ENCODE results near the gene CLDN10.

Gene CLDN10

DNA sequence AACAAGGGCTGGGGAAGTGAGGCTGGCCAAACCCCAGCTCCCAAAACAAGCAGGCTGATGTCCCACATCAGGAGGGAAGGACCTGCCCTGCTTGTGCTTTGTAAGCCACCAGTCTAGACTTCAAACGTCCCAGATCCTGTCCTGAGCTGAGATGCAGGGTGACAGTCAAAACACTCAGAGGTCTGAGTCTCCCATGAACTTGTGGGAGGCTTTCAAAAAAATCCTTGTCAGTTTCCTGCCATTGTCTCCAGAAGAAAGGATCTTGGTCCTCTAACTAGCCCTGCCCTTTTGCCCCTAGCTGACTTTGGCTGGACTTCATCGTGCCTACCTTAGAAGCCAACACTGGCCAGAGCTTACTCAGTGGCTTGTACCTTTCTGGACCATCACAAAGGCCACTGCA lies 48.7 kb downstream of the CLDN10 start:
- DNase-seq (ENCODE audit: low read depth, low spot score) = no peak

DNA sequence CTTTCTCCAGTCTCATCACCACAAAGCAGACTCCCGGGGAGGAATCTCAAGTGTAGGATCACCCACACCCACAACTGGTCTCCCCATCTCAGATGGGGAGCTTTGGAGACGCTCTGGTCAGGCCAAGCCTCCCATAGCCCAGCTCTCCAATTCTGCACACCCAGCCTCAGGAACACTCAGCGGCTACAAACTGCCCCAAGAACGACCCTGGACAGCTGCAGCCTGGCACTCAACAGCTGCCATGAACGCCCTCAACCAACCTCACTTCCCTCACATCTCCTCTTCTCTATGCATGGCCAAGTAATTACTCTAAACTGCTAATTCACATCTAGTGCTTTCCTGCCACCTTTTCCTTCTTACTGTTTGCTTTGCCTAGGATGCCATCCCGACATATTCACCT lies 49.4 kb downstream of the CLDN10 start:
- DNase-seq (ENCODE audit: low read depth, low spot score) = no peak

DNA sequence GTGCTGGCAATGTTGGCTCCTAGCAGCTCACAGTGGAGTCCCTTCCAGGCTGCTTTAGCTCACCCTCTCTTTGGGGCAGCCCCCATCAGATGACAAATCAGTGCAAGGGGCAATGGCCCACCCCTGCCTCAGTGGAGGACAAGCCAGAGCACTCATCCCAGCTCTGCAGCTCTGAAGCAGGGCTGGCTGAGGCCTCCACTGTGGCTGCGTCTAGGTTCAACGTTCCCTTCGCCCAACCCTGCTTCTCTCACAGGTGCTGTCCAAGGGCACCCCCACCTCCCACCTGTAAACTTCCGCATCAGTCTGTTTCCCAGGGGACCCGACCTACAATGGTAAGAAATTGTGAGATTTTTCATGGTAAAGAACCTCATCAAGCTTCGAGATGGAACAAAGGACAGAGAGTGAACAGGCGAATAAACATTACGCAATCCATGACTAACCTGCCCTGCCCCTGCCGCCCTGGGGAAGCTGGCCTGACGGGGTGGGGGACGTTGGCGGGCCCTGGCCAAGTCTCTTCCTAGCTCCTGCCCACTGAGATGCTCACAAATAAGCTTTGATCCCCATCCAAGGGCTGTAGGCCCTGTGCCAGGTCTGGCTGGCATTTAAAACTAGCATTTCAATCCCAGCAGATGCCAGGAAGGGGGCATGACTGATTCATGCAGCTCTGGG lies 51.5 kb downstream of the CLDN10 start:
- DNase-seq (ENCODE audit: low read depth, low spot score) = no peak

DNA sequence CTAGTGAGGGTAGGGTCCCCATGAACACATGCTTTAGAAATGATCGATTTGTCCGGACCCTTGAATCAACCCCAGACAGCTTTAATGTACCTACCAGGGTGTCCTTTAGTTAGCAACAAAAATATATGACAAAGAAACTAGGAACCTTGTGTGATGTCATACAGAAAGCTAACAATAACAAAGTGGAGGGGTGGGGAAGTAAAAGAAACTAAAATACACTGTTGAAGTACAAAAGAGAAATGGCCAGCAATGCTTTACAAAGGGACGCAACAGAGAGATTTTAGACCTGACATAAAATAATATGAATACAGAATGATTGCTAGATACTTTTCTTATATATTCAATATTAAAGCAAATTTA lies 52.0 kb downstream of the CLDN10 start:
- DNase-seq (ENCODE audit: low read depth, low spot score) = no peak

DNA sequence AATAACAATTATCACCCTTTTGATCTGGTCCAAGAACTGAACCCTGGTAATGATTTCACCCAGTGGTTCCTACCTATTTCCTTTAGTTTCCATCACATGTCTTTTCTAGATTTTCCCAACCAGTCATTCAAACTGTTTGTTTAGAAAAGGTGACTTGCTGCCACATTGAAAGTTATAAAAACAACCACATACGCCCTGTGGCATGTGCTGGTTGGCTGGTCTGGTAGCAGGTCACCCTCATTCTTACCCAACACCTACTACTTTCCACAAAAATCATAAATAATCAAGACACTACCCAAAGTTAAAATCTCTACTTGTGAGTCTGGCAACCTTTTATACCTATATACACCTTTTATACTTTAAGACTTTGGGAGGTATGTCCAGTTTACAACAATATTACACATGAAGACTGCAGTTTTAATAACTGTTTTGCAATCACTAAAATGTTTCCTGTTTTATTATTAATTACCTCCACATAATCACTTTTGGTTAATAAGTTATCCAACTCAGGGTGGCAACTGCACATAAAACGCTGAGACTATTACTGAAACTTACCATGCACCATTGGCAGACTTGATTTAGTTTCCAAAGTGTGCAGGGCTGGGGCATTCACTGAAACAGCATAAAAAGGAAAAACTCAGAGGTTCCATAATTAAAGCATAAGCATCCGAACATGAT lies 53.1 kb downstream of the CLDN10 start:
- DNase-seq (ENCODE audit: low read depth, low spot score) = no peak

DNA sequence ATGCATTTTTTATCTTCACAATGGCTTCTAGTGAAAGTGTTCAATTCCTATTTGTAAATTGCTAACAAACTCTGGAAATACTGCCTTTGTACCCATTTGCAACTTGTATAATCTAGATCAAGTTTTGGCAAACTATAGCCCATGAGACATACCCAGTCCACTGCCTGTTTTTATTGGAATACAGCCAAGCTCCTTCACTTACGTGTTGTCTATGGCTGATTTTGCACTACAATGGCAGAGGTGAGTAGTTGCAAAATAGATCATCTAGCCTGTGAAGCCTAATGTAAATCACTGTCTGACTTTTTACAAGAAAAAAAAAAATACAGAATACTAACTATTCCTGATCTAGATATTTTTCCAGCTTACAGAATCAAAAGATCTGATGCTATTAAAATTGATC lies 54.8 kb downstream of the CLDN10 start:
- DNase-seq (ENCODE audit: low read depth, low spot score) = no peak

DNA sequence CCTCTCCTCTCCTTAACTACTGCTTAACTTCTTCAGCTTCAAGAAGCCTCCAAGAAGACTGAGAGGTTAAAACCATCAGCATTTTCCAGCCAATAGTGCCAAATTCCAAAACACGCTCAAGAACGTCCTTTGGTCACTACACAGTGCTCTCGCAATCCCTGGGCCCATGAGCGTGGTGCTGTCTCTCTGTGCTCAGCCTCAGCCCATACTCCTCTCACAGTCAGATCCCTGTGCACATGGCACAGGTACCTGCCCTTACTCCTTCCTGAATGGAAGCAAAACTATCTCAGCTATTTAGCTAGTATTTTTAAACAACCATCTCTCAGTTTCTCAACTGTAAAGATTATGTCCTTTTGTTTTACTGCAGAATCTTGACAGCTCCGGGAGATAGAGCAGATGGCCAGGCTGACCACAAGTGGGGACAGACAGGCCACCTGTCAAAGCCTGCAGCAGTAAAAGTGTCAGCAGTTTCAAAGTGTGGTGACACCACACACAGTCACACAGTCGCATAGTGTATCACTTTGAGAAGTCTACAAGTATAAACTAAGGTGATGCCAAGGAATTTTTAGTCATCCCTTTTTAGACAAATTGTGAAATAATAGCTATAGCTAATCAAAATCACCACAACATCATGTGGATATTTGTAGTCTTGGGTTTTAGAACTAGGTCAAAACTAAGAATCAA lies 56.3 kb downstream of the CLDN10 start:
- no peak for DNase-seq (ENCODE audit: low read depth, low spot score)

DNA sequence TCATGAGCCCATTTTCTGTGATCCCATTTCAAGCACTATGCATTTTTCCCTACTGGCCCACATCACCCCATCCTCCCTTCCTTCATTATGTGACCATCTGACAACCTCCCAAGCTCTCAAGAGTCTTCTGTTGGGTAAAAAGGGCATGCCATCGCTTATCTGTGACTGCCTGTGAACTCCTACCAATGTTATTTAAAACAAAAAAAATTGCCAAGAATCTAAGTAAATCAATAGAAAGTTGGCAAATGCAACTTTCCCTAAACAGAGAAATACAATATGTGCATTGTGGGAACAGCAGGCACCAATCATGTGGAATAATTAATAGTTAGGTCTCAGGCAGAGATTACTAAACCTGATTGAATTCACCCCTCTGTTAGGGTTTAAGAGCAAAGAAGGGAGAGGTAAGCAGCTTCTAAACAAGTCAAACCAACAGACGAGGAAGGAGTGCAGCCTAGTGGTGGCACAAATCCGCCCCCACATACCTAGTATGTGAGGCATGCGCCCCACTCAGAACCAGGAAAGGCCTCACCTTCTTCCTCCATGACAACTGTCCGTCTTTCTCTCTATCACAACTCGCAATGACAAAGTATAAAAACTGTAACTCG lies 62.2 kb downstream of the CLDN10 start:
- no peak for DNase-seq (ENCODE audit: low read depth, low spot score)

DNA sequence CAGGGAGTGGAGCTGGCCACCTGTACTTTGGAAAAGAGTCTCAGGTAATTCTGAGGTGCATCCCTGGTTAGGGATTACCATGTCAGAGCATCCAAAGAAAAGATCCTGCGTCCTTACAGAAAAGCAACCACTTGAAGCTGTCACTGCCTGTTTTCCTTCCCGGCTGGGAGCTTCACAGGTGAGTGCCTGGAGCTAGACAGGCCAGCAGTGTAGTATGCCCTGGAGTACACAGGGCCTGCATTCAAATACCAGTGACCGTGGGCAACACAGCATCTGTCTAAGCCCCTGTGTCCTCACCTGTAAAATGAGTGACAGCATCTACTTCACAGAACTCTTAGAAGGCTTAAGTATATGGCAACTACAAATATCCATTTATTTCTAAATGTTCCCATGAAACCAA lies 63.0 kb downstream of the CLDN10 start:
- DNase-seq (ENCODE audit: low read depth, low spot score) = no peak

DNA sequence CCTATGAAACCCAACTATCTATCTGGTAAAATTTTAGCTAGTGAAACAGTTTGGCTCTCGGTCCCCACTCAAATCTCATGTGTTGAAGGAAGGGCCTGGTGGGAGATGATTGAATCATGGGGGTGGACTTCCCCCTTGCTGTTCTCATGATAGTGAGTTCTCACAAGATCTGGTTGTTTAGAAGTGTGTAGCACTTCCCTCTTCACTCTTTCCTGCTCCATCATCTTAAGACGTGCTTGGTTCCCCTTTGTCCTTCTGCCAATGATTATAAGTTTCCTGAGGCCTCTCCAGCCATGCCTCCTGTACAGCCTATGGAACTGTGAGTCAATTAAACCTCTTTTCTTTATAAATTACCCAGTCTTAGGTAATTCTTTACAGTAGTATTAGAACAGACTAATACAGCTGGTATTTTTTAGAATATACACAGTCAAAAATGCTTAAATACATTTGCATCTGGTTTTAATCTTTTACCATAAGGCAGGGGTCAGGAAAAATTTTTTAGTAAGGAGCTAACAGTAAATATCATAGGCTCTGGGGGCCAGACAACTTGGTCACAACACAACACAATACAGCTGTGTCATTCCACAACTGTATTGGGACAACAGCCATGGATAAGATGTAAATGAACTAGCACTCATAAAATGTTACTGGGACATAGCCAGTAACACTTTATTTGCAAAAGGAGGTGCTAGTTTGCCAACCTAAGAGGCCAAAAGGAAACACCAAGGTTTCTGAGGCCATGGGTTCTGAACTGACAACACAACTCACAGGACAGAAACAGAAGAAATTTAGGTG lies 67.7 kb downstream of the CLDN10 start:
- no peak for DNase-seq (ENCODE audit: low read depth, low spot score)

DNA sequence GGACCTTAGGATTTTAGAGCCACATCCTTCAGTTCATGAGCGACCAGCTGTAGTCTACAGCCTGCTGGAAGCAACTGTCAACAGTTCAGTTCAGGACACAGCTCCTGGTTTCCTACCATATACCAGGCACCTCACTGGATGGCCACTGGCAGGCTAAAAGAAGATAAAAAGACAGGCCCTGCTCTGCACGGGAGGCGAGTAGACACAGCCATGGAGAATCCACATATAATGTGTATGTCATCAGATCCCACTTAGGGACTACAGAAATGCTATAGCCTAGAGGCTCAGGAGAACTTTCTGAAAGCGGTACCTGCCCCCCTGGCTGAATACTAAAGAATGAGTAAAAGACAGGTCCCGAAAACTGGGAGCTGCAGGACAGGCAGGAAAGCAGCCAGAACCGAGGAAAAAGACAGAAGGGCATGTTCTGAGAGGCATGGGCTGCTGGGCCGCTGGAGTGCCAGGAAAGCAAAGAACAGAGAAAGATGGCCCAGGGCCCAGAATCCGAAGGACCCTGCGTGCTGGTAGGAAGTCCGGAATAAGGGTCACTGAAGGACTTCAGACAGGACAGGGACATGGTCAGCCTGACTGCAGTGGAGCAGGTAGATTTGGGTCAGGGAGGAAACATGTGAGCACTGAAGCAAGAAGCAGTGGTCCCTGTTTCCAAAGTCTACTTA lies 68.4 kb downstream of the CLDN10 start:
- no peak for DNase-seq (ENCODE audit: low read depth, low spot score)

DNA sequence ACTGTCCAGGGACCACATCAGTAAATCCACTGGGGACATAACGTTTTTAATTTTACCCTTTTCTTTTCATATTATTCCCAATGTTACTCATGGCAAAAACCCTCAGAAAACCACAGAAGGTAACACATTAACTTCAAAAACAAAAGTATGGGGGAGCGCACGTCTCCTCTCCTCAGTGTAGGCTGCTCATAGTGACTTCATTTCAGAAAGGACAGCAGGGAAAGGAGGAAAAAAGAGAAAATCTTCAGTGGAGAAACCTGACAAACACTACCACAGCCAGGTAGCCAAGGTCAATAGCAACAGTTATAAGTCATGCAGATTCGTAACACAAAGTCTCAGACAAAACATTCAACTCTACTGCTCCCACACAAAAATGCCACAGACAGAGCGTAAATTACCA lies 70.6 kb downstream of the CLDN10 start:
- no peak for DNase-seq (ENCODE audit: low read depth, low spot score)

DNA sequence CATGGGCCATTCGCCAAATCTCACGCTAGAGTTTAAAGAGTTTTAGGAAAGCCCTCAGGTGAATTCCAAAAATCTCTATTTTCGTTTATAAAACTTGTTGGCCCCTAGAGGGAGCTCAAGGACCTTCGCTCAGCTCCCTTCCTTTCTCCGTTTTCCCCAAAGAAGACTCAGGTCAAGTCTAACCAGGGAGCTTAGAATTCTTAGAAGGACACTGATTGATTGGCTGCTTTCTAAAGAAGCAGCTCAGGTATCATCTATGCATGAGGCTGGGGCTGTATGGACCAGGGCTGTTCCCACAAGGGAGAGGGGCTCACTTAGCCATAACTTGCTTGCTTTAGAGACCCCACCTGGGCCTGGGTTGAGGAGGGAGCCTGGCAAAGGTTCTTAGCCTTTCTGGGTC lies 71.5 kb downstream of the CLDN10 start:
- DNase-seq (ENCODE audit: low read depth, low spot score) = no peak

DNA sequence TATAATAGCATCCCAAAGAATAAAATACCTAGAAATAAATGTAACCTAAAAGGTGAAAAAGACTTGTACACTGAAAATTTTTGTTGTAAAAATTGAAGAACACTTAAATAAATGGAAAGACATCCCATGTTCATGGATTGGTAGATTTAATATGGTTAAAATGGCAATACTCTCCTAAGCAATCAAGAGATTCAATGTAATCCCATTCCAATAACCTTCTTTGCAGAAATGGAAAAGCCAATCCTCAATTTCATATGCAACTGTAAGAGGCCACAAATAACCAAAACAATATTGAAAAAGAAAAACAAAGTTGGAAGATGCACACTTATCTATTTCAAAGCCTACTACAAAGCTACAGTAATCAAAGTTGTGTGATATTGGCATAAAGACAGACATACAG lies 74.2 kb downstream of the CLDN10 start:
- DNase-seq (ENCODE audit: low read depth, low spot score) = no peak

DNA sequence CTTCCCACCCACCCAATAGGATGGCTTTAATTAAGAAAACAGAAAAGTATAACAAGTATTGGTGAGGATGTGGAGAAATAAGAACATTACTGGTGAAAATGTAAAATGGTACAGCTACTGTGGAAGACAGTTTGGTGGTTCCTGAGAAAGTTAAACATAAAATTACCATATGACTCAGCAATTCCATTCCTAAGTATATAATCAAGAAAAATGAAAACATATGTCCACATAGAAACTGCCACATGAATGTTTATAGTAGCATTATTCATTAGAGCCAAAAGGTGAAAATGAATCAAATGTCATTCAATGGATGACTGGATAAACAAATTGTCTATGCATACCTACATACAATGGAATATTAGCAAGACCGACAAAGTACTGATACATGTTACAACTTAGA lies 75.1 kb downstream of the CLDN10 start:
- DNase-seq (ENCODE audit: low read depth, low spot score) = no peak

DNA sequence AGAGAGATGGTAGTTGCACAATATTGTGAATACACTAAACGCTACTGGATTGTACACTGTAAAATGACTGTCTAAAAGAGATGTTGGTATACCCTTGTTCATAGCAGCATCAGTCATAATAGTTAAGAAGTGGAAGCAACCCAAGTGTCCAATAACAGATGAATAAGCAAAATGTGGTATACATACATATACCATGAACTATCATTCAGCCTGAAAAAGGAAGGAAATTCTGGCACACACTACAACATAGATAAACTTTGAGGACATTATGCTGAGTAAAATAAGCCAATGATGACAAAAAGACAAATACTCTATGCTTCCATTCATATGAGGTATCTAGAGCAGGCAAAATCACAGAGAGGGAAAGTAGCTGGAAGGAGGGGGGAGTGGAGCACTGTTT lies 76.0 kb downstream of the CLDN10 start:
- DNase-seq (ENCODE audit: low read depth, low spot score) = no peak

DNA sequence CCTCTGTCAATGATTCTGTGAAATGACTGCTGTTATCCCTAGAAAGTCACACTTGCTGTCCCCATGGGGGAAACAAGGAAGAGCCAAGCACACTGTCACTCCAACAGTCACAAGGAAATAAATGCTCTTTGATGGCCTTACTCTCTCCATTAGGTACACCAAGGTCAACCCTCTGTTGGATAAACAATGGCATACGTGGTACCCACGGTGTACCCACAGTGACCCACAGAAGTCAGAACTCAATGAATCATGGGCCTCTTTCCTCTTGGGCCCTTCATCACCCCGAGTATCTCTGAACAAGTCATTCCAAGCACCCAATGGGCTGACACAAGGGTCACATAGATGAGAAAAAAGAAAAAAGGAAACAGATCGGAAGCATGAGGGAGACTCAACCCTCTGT lies 76.6 kb downstream of the CLDN10 start:
- no peak for DNase-seq (ENCODE audit: low read depth, low spot score)

Data from activated naive CD8-positive, alpha-beta T cell treated with anti-CD3 and anti-CD28 coated beads, Interleukin-2, amount 50 U/mL, for 16 hours (primary cell).